ENCODE measurements around the gene TBCB.

GRCh38 chr19:36163813-36164212 lies 48.5 kb downstream of the TBCB start:
- TF ChIP-seq CTCF (IDR thresholded peaks at IDR 0.05; ENCODE audit: low read length) (no peak), EZH2 (IDR thresholded peaks at IDR 0.05; ENCODE audit: borderline replicate concordance, low read length) (no peak)
